GM10266 (cell line): Measurements from ENCODE around the gene METTL26.
"Not testable (repeated sequence)": the region's sequence is repeated elsewhere in the genome, so short reads cannot be mapped to it uniquely, and the experiment has no call there.

Experiments
- DNase-seq: peaks from one replicate; pipeline ENCODE4 v3.0.0; 2012; ENCODE audit errors: extremely low spot score
- TF ChIP-seq, protein P1 (sequence below): IDR thresholded peaks from 2 replicates; pipeline ENCODE4 v1.5.1; 2012; ENCODE audit warnings: mild to moderate bottlenecking, low read depth; ENCODE audit not compliant: control insufficient read depth, insufficient read depth; ENCODE audit errors: missing control alignments

METTL26 gene

DNA sequence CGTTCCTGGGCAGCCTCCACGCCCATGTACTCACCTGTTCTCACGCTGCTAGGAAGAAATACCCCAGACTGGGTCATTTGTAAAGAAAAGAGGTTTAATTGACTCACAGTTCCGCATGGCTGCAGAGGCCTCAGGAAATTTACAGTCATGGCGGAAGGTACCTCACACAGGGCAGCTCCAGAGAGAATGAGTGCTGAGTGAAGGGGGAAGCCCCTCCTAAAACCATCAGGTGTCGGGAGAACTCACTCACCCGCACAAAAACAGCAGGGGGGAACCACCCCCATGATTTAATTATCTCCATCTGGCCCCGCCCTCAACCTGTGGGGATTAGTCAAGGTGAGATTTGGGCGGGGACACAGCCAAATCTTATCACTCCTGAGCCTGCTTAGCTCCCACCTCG lies 28.1 kb downstream of the METTL26 start:
- TF ChIP-seq, protein P1, sequence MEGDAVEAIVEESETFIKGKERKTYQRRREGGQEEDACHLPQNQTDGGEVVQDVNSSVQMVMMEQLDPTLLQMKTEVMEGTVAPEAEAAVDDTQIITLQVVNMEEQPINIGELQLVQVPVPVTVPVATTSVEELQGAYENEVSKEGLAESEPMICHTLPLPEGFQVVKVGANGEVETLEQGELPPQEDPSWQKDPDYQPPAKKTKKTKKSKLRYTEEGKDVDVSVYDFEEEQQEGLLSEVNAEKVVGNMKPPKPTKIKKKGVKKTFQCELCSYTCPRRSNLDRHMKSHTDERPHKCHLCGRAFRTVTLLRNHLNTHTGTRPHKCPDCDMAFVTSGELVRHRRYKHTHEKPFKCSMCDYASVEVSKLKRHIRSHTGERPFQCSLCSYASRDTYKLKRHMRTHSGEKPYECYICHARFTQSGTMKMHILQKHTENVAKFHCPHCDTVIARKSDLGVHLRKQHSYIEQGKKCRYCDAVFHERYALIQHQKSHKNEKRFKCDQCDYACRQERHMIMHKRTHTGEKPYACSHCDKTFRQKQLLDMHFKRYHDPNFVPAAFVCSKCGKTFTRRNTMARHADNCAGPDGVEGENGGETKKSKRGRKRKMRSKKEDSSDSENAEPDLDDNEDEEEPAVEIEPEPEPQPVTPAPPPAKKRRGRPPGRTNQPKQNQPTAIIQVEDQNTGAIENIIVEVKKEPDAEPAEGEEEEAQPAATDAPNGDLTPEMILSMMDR, result no peak
- no peak for DNase-seq

DNA sequence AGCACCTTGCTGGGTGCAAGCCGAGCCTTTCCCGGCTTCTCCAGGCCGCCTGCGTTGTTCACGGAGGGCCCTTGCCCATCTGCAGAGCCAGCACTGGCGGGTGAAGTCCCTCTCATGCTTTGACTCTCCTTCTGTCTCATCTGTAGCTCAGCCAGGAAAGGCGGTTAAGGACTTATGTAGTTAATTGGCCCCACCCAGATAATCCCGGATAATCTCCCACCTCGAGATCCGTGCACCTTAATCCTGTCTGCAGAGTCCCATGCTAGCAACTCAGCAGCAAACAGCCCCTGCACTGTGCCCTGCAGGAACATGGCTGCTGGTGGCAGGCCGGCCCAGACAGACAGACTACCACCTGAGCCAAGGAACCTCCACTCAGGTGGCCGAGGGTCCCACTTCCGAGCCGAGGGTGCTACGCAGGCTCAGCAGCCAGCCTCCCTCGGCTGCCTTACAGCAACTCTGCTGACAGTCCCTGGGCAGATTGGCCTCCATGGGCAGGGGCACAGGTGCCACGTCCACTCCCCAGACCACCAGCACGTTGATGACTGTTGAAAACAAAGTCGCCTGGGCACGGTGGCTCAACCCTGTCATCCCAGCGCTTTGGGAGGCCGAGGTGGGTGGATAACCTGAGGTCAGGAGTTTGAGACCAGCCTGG lies 29.3 kb downstream of the METTL26 start:
- DNase-seq, result no peak
- TF ChIP-seq, protein P1, result no peak

DNA sequence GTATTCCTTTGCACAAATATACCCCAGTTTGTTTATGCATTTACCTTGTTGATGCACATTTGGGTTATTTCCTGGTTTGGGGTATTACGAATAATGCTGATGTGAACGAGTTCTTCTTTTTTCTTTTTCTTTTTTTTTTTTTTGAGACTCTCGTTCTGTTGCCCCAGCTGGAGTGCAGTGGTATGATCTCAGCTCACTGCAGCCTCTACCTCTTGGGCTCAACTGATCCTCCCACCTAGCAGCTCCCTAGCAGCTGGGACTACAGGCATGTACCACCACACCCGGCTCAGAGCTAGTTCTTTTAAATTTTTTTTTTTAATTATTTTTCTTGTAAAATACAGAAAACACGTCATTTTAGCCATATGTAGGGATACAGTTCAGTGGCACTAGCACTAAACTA lies 32.2 kb downstream of the METTL26 start:
- DNase-seq, result no peak
- TF ChIP-seq, protein P1, result no peak

DNA sequence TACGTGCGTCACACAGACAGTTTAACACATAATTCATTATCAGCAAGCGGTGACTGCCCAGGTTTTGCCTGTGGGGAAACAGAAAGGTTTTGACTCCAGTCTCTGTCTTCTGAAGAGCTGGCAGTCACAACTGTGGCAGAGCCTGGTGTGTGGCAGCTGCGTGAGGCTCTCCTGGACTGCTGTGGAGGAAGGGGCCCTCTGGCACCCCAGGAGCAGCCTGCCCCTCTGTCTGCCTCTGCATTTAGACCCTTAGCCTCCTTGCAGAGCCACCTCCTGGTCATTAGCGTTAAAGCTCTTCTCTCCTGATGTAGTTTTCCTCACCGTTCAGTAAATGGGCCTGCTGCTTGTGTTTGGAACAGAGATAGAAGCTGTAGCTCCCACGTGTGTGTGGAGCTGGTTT lies 35.3 kb downstream of the METTL26 start:
- TF ChIP-seq, protein P1, result peak; percentile 27
- no peak for DNase-seq

DNA sequence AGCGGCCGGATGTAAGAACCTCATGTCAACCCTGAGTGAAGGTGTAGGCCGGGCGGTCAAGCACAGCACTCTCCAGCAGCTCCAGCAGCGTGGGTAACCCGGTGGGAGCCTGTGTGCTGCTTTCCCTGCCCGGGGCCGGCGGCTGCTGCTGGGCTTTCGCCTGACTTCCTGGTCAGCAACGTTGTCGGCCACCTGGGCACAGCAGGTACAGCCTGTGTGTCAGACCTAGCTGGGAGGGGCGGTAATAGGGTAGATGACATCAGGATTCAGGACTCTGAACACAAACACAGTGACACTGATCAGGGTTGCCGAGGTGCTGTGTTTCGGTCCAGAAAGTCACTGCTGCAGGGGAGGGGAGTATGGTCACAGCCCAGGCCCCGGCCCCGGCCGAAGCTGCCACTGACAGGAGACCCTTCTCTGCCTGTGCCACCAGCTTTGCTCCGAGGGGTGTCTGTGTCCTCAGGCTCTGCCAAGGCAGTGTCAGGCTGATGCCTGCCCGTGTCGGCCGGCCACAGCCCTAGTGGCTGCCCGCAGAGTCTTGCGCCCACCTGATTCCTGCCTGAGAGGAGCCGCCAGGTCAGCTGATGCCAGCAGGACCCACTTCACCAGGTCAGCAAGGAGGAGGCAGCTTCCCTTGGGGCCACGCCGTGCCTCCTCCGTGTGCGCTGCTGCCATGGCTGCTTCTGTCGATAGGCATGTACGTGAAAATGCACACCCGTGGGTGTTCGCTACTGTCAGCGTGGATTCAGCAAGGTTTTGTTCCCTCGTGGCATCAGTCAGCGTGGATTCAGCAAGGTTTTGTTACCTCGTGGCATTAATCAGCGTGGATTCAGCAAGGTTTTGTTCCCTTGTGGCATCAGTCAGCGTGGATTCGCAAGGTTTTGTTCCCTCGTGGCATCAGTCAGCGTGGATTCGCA lies 37.0 kb downstream of the METTL26 start:
- TF ChIP-seq, protein P1, result no peak

DNA sequence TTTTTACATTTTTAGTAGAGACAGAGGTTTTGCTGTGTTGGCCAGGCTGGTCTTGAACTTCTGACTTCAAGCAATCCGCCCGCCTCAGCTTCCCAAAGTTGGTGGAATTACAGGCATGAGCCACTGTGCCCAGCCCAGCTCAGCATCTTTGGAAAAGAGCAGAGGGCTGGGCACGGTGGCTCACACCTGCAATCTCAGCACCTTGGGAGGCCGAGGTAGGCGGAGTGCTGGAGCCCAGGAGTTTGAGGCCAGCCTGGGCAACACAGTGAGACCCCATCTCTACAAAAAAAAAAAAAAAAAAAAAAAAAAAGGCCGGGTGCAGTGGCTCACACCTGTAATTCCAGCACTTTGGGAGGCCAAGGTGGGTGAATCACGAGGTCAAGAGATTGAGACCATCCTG lies 38.5 kb downstream of the METTL26 start:
- not testable (repeated sequence) for DNase-seq

More for the DNA sequence above, 37.0 kb downstream of the METTL26 start:
- DNase-seq, result no peak

DNA sequence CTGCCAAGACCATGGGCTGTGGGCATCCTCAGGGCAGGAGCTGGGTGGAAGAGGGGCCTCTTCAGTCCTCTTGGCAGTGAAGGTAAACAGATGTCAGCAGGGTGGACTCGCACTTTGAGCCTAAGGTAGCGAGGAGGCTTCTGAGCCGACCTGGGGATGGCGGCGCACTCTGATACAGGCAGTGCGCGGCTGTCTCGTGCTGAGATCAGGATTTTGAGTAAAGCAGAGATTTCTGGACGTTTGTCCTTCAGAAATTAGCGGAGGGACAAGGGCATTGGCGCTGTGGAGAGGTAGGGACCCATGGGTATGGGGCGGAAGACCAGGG lies 39.4 kb downstream of the METTL26 start:
- TF ChIP-seq, protein P1, result no peak

More for the DNA sequence above, 39.4 kb downstream of the METTL26 start:
- no peak for DNase-seq
